H1 (cell line): ENCODE results near the gene DHDDS.

Experiments used
- BRCA1 ChIP-seq: IDR thresholded peaks from 2 replicates; pipeline ENCODE4 v1.6.1; 2012; ENCODE audit warnings: low read depth, low read length, improper control_type of control experiment
- CHD1 ChIP-seq: IDR thresholded peaks from 2 replicates; pipeline ENCODE4 v1.6.1; 2012; ENCODE audit warnings: low read depth, low read length, improper control_type of control experiment
- CREB1 ChIP-seq: IDR thresholded peaks from 2 replicates; pipeline ENCODE4 v1.6.1; 2012; ENCODE audit warnings: inconsistent platforms
- EZH2 ChIP-seq: fragments of 200-600 bp; sonication (generic); IDR thresholded peaks from 2 replicates; pipeline ENCODE4 v1.7.1; 2012; ENCODE audit warnings: low read depth, mild to moderate bottlenecking, moderate library complexity, low read length, inconsistent platforms; ENCODE audit not compliant: severe bottlenecking
- KDM1A ChIP-seq: fragments of 200-600, 300-600 bp; sonication (generic); IDR thresholded peaks from 2 replicates; pipeline ENCODE4 v1.7.1; 2016; ENCODE audit warnings: mild to moderate bottlenecking, low read length, borderline replicate concordance
- MAFK ChIP-seq: IDR thresholded peaks from 2 replicates; pipeline ENCODE4 v1.6.1; 2012; ENCODE audit warnings: low read depth, mild to moderate bottlenecking, improper control_type of control experiment, low read length
- NRF1 ChIP-seq: IDR thresholded peaks from 2 replicates; pipeline ENCODE4 v1.6.1; 2011; ENCODE audit warnings: mild to moderate bottlenecking, low read depth, low read length, improper control_type of control experiment
- PHF8 ChIP-seq: fragments of 200-600 bp; sonication (generic); conservative IDR thresholded peaks from 2 replicates; pipeline ENCODE4 v1.7.1; 2012; ENCODE audit warnings: low read depth, mild to moderate bottlenecking, inconsistent platforms, low read length, moderate library complexity
- POLR2AphosphoS5 ChIP-seq: IDR thresholded peaks from 2 replicates; pipeline ENCODE4 v1.6.1; 2011; ENCODE audit warnings: low read depth, low read length
- SP4 ChIP-seq: IDR thresholded peaks from 2 replicates; pipeline ENCODE4 v1.6.1; 2012; ENCODE audit warnings: low read length, inconsistent platforms
- TCF12 ChIP-seq: IDR thresholded peaks from 2 replicates; pipeline ENCODE4 v1.6.1; 2011; ENCODE audit warnings: low read depth, mild to moderate bottlenecking, low read length
- TF ChIP-seq, protein P1 (sequence below), 3 experiments: IDR thresholded peaks; 1 replicate in 2 of 3; 2 replicates in 1 of 3; pipeline versions ENCODE4 v1.5.1 to v1.6.1; 2011; ENCODE audit warnings: low read length in 3 of 3, mild to moderate bottlenecking in 3 of 3, inconsistent platforms in 2 of 3, low read depth in 1 of 3, moderate library complexity in 1 of 3; ENCODE audit not compliant: insufficient read depth in 1 of 3; ENCODE audit errors: control extremely low read depth in 1 of 3
- TF ChIP-seq, protein P2 (sequence below): IDR thresholded peaks from 2 replicates; pipeline ENCODE4 v1.6.1; 2012; ENCODE audit warnings: inconsistent platforms

DNA sequence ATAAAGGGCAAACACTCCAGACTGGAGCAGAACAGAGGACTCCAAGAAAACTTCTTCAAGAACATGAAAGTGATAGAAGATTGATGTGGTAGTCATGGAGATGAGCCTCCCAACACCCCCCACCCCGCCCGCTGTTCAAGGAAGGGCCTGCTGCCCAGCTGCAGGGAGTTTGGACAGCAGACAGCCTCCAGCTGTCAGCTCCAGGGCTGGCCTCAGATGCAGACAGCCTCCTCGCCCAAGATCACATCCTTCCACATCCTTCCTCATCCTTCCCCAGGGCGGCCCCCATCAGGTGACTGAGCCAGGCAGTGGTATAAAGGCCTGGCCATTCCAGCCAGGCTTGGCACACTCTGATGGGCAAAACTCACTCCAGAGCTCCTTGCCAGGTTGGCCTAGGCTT, 64.7 kb downstream of the DHDDS start:
- TF ChIP-seq, protein P1, sequence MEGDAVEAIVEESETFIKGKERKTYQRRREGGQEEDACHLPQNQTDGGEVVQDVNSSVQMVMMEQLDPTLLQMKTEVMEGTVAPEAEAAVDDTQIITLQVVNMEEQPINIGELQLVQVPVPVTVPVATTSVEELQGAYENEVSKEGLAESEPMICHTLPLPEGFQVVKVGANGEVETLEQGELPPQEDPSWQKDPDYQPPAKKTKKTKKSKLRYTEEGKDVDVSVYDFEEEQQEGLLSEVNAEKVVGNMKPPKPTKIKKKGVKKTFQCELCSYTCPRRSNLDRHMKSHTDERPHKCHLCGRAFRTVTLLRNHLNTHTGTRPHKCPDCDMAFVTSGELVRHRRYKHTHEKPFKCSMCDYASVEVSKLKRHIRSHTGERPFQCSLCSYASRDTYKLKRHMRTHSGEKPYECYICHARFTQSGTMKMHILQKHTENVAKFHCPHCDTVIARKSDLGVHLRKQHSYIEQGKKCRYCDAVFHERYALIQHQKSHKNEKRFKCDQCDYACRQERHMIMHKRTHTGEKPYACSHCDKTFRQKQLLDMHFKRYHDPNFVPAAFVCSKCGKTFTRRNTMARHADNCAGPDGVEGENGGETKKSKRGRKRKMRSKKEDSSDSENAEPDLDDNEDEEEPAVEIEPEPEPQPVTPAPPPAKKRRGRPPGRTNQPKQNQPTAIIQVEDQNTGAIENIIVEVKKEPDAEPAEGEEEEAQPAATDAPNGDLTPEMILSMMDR (IDR thresholded peaks at IDR 0.05; ENCODE audit: control extremely low read depth in 1 of 3, insufficient read depth in 1 of 3, low read depth in 1 of 3, low read length in 3 of 3) = no peak
- TF ChIP-seq BRCA1 = no peak
- no peak for TF ChIP-seq CREB1
- TF ChIP-seq EZH2 = no peak
- no peak for TF ChIP-seq TCF12
- TF ChIP-seq KDM1A = no peak
- TF ChIP-seq MAFK = no peak
- TF ChIP-seq, protein P2, sequence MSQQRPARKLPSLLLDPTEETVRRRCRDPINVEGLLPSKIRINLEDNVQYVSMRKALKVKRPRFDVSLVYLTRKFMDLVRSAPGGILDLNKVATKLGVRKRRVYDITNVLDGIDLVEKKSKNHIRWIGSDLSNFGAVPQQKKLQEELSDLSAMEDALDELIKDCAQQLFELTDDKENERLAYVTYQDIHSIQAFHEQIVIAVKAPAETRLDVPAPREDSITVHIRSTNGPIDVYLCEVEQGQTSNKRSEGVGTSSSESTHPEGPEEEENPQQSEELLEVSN = no peak
- no peak for TF ChIP-seq NRF1
- no peak for TF ChIP-seq POLR2AphosphoS5
- no peak for TF ChIP-seq PHF8
- no peak for TF ChIP-seq SP4
- no peak for TF ChIP-seq CHD1
